MM.1S (cell line): ENCODE data around the gene MOBP.

Experiments
- DNase-seq: peaks from one replicate; pipeline ENCODE4 v3.0.0-alpha.2; 2015
- H2AFZ ChIP-seq: fragments of 300-600 bp; sonication (generic); 2 replicates; pipeline ENCODE4 v1.6.0; 2016; ENCODE audit warnings: antibody characterized with exemption, low read length
- H3F3A ChIP-seq: fragments of 300-600 bp; sonication (generic); 2 replicates; pipeline ENCODE4 v1.6.1; 2016; ENCODE audit warnings: mild to moderate bottlenecking, antibody characterized with exemption, low read length, moderate library complexity, mixed read lengths; ENCODE audit not compliant: insufficient read depth
- H3K27ac ChIP-seq: fragments of 300-600 bp; sonication (generic); 2 replicates; pipeline ENCODE4 v1.5.1; 2016; ENCODE audit warnings: mild to moderate bottlenecking, low read length
- H3K27me3 ChIP-seq: fragments of 300-600 bp; sonication (generic); replicated peaks from 2 replicates; pipeline ENCODE4 v1.6.0; 2016; ENCODE audit warnings: low read length; ENCODE audit not compliant: insufficient read depth
- H3K36me3 ChIP-seq: fragments of 300-600 bp; sonication (generic); replicated peaks from 2 replicates; pipeline ENCODE4 v1.6.1; 2016; ENCODE audit warnings: mild to moderate bottlenecking, low read length, mixed read lengths; ENCODE audit not compliant: insufficient read depth
- H3K4me1 ChIP-seq: fragments of 300-600 bp; sonication (generic); 2 replicates; pipeline ENCODE4 v1.6.1; 2016; ENCODE audit warnings: low read length, mixed read lengths
- H3K4me2 ChIP-seq: fragments of 300-600 bp; sonication (generic); 2 replicates; pipeline ENCODE4 v1.6.0; 2016; ENCODE audit warnings: low read depth, low read length
- H3K4me3 ChIP-seq: fragments of 300-600 bp; sonication (generic); 2 replicates; pipeline ENCODE4 v1.5.1; 2016; ENCODE audit warnings: low read length, mixed read lengths
- H3K79me2 ChIP-seq: fragments of 300-600 bp; sonication (generic); 2 replicates; pipeline ENCODE4 v1.6.1; 2016; ENCODE audit warnings: mixed run types, low read length, mixed read lengths
- H3K9ac ChIP-seq: fragments of 300-600 bp; sonication (generic); 2 replicates; pipeline ENCODE4 v1.6.1; 2016; ENCODE audit warnings: low read length, mixed read lengths
- H3K9me2 ChIP-seq: fragments of 300-600 bp; sonication (generic); replicated peaks from 2 replicates; pipeline ENCODE4 v1.6.1; 2016; ENCODE audit warnings: mild to moderate bottlenecking, low read length, mixed read lengths; ENCODE audit not compliant: insufficient read depth
- H3K9me3 ChIP-seq: fragments of 300-600 bp; sonication (generic); replicated peaks from 2 replicates; pipeline ENCODE4 v1.6.1; 2016; ENCODE audit warnings: mild to moderate bottlenecking, low read length, mixed read lengths; ENCODE audit not compliant: insufficient read depth
- H4K20me1 ChIP-seq: fragments of 300-600 bp; sonication (generic); 2 replicates; pipeline ENCODE4 v1.6.1; 2016; ENCODE audit warnings: mild to moderate bottlenecking, low read length, moderate library complexity, mixed read lengths; ENCODE audit not compliant: insufficient read depth
- EZH2 ChIP-seq: fragments of 300-600 bp; sonication (generic); optimal IDR thresholded peaks from 2 replicates; pipeline ENCODE3; 2017; ENCODE audit warnings: low read depth, mild to moderate bottlenecking, antibody characterized with exemption, low read length, mixed read lengths
- EZH2phosphoT487 ChIP-seq: fragments of 300-600 bp; sonication (generic); IDR thresholded peaks from 2 replicates; pipeline ENCODE4 v1.6.1; 2018; ENCODE audit warnings: antibody characterized with exemption, low read length
- TF ChIP-seq, protein P1 (sequence below): fragments of 300-600 bp; sonication (generic); IDR thresholded peaks from 2 replicates; pipeline ENCODE4 v1.5.1; 2016; ENCODE audit warnings: antibody characterized with exemption, low read length, mixed read lengths

The MOBP gene

DNA sequence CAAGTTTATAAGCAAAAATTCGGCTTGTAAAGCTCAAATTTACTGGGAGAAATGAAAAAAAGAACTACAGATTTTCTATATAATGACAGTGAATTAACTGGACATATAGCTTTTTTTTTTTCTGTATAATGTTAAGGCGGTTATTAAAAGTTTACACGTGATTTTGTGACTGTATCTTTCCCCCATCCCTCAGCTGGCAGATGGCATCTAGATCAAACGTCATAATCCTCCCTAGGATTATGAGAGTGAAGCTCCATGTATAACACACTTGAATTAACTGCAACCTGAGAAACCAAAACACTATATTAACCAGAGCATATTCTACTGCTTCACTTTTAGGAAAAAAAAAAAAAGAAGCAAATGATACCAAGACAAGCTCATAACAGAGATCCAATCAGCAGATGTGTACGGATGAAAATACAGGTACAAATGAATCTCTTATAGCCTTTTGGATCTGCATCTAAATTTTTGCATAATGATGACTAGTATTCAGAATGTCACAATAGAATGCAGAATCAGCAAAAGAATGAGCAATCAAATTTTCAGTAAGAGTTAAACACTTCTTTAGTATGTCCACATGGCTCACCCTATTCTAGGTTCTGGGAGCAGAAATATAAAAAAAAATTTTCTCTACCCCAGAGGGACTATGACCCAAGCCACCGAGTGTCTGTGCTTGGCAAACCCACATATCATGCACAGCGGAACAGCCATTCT lies 12.4 kb downstream of the MOBP start:
- no peaks in the 10 kb centered on the region for H3F3A ChIP-seq
- no peak for DNase-seq
- no peaks in the 10 kb centered on the region for H3K9me2 ChIP-seq
- H3K27me3 ChIP-seq: no peaks in the 10 kb centered on the region
- no peak overlapping the region for H3K27ac ChIP-seq
- no peaks in the 10 kb centered on the region for H3K36me3 ChIP-seq
- H2AFZ ChIP-seq: no peak overlapping the region
- TF ChIP-seq, protein P1, sequence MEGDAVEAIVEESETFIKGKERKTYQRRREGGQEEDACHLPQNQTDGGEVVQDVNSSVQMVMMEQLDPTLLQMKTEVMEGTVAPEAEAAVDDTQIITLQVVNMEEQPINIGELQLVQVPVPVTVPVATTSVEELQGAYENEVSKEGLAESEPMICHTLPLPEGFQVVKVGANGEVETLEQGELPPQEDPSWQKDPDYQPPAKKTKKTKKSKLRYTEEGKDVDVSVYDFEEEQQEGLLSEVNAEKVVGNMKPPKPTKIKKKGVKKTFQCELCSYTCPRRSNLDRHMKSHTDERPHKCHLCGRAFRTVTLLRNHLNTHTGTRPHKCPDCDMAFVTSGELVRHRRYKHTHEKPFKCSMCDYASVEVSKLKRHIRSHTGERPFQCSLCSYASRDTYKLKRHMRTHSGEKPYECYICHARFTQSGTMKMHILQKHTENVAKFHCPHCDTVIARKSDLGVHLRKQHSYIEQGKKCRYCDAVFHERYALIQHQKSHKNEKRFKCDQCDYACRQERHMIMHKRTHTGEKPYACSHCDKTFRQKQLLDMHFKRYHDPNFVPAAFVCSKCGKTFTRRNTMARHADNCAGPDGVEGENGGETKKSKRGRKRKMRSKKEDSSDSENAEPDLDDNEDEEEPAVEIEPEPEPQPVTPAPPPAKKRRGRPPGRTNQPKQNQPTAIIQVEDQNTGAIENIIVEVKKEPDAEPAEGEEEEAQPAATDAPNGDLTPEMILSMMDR: no peak
- no peak for TF ChIP-seq EZH2phosphoT487
- no peaks in the 10 kb centered on the region for H3K79me2 ChIP-seq
- H3K9me3 ChIP-seq: no peaks in the 10 kb centered on the region
- H3K9ac ChIP-seq: no peak overlapping the region
- H3K4me2 ChIP-seq: no peak overlapping the region
- H3K4me3 ChIP-seq: no peak overlapping the region
- no peaks in the 10 kb centered on the region for H4K20me1 ChIP-seq
- no peaks in the 10 kb centered on the region for H3K4me1 ChIP-seq

DNA sequence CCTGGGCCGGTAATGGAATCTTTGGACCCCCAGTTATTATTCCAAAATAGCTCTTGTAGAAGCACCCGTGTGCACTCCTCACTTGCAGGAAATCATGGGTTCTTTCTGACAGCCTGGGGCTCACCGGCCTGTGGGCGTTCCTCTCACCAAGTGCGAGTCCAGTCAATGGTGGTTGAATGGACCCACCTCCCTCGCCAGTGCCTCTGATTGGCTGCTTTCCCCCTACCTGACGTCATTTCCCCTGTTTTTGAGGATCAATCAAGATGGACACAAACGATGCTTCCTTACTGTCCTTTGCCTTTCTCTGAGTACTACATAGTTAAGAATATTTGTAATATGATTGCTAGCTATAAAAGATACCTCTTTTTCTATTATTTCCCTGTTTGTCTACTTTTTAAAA lies 18.1 kb downstream of the MOBP start:
- no peak overlapping the region for H3K9ac ChIP-seq
- H3K4me2 ChIP-seq: no peak overlapping the region
- no peaks in the 10 kb centered on the region for H4K20me1 ChIP-seq
- no peaks in the 10 kb centered on the region for H3K4me1 ChIP-seq
- TF ChIP-seq EZH2phosphoT487: no peak
- TF ChIP-seq, protein P1: no peak
- TF ChIP-seq EZH2: no peak
- no peak for DNase-seq
- no peaks in the 10 kb centered on the region for H3F3A ChIP-seq
- no peaks in the 10 kb centered on the region for H3K9me2 ChIP-seq
- no peak overlapping the region for H3K4me3 ChIP-seq
- H3K27me3 ChIP-seq: no peaks in the 10 kb centered on the region
- H3K9me3 ChIP-seq: no peaks in the 10 kb centered on the region
- H3K27ac ChIP-seq: no peak overlapping the region
- no peak overlapping the region for H2AFZ ChIP-seq
- H3K36me3 ChIP-seq: no peaks in the 10 kb centered on the region
- H3K79me2 ChIP-seq: no peaks in the 10 kb centered on the region

DNA sequence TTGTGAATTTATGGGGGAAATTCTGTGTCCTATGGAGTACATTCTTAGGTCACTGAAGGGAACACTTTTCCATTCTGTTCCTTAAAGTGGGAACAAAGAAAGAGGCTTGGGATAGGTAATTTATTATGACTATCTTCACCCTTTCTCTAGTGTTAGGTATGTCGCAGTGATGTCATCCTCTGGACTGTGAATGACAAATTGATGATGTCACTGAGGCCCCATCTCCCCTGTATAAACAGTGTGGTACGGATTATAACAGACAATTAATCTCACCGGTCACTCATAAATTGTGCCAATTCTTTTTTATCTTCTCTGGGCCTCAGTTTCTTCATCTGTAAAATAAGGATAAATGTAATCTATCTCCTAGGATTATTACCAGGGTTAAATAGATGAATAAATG lies 23.5 kb downstream of the MOBP start:
- Histone ChIP-seq H3K36me3 (no peaks in the 10 kb centered on the region), H3K4me2 (no peak overlapping the region), H3K4me1 (no peaks in the 10 kb centered on the region), H2AFZ (no peak overlapping the region), H3K27ac (no peak overlapping the region), H3K27me3 (no peaks in the 10 kb centered on the region), H3K79me2 (no peaks in the 10 kb centered on the region), H3K9ac (no peak overlapping the region), H3K9me2 (no peaks in the 10 kb centered on the region), H3F3A (no peaks in the 10 kb centered on the region), H3K9me3 (no peaks in the 10 kb centered on the region), H3K4me3 (no peak overlapping the region), H4K20me1 (no peaks in the 10 kb centered on the region)
- DNase-seq: no peak
- TF ChIP-seq, protein P1: no peak
- TF ChIP-seq EZH2 (no peak), EZH2phosphoT487 (no peak)
